ENCODE measurements around the gene HMOX2.

The HMOX2 gene

GRCh38 chr16:4475880-4476788 is at the start of gene HMOX2:
HMOX2 (plus strand) TSS chr16:4476398; CDS start chr16:4505525, 29,127 bp downstream.
- DNase-seq = peak; percentile 91

GRCh38 chr16:4426722-4427372 is 49.4 kb upstream of the HMOX2 start:
- DNase-seq = no peak

GRCh38 chr16:4428500-4428899 is 47.7 kb upstream of the HMOX2 start:
- DNase-seq = no peak

GRCh38 chr16:4431023-4431422 is 45.2 kb upstream of the HMOX2 start:
- DNase-seq = no peak

- no peak for DNase-seq
Measured at GRCh38 chr16:4433228-4433627, 43.0 kb upstream of the HMOX2 start.

GRCh38 chr16:4433914-4434787 is 42.0 kb upstream of the HMOX2 start:
- no peak for DNase-seq

GRCh38 chr16:4435337-4436067 is 40.7 kb upstream of the HMOX2 start:
- no peak for DNase-seq

- no peak for DNase-seq
Measured at GRCh38 chr16:4437366-4437765, 38.8 kb upstream of the HMOX2 start.

- DNase-seq = no peak
Measured at GRCh38 chr16:4442371-4442770, 33.8 kb upstream of the HMOX2 start.

- no peak for DNase-seq
Measured at GRCh38 chr16:4443271-4443670, 32.9 kb upstream of the HMOX2 start.

GRCh38 chr16:4443986-4444385 is 32.2 kb upstream of the HMOX2 start:
- DNase-seq = no peak

- DNase-seq = no peak
Measured at GRCh38 chr16:4450430-4450829, 25.8 kb upstream of the HMOX2 start.

GRCh38 chr16:4450931-4451519 is 25.2 kb upstream of the HMOX2 start:
- no peak for DNase-seq

GRCh38 chr16:4452674-4453073 is 23.5 kb upstream of the HMOX2 start:
- DNase-seq = no peak

GRCh38 chr16:4454623-4455022 is 21.6 kb upstream of the HMOX2 start:
- no peak for DNase-seq

GRCh38 chr16:4455081-4455480 is 21.1 kb upstream of the HMOX2 start:
- no peak for DNase-seq

GRCh38 chr16:4455951-4456350 is 20.2 kb upstream of the HMOX2 start:
- no peak for DNase-seq

- DNase-seq = no peak
Measured at GRCh38 chr16:4460936-4461249, 15.3 kb upstream of the HMOX2 start.

- DNase-seq = no peak
Measured at GRCh38 chr16:4461250-4462085, 14.7 kb upstream of the HMOX2 start.

- no peak for DNase-seq
Measured at GRCh38 chr16:4463522-4464163, 12.6 kb upstream of the HMOX2 start.

Measured in NCI-H774 (cell line).